ENCODE data around the gene RPS5. TPM values are rescaled to one million over a fixed set of nuclear protein-coding genes. Genes with fewer than 3 reads are reported as not detected.

Gene RPS5
- total RNA-seq, 2 experiments from 2014 or later, result 1,806 to 1,853 TPM

DNA sequence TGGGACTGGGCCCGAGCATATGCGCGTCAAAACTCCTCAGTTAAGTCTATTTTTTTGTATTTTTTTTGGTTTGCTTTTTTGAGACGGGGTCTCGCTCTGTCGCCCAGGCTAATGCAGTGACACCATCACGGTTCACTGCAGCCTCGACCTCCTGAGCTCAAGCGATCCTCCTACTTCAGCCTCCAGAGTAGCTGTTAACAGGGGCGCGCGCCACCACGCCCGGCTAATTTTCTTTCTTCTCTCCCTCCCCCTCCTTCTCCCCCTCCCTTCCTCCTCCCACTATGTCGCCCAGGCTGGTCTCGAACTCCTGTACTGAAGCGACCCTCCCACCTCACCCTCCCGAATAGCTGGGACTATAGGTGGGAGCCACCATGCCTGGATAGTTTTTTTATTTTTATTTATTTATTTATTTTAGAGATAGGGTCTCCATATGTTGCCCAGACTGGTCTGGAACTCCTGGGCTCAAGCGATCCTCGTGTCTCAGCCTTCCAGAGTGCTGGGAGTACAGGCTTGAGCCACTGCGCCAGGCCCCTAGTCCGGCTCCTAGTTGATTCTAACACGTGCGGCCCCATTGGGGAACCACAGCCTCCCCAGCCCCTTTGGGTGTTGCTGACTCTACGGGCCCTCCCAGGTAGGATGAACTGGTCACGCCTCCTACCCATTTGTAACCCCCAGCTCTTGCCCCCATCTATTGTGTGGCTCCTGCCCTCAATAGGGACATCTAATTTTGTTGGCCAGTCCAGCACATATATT, 5.4 kb upstream of the RPS5 start:
- Mint-ChIP-seq H3K9me3 (no peaks in the 10 kb centered on the region), H3K4me3 (peak overlapping the region; percentile 86), H3K27ac (peak overlapping the region; percentile 84), H3K4me1 (ENCODE audit: low read depth) (peaks cover 20% of the 10 kb centered on the region), H3K27me3 (ENCODE audit: low read depth) (no peaks in the 10 kb centered on the region), H3K36me3 (ENCODE audit: low read depth) (peaks cover 1% of the 10 kb centered on the region)
- intact Hi-C loops (cut with micrococcal nuclease), result loop anchor here (1.0 to 10.0 kb wide), 13 partner anchors 19 to 198 kb away; partner anchors contain the start of genes ERVK3-1, ZNF132, ZNF274 and ZNF324
- no peak for DNase-seq
- CTCF ChIA-PET, result no interaction called here

DNA sequence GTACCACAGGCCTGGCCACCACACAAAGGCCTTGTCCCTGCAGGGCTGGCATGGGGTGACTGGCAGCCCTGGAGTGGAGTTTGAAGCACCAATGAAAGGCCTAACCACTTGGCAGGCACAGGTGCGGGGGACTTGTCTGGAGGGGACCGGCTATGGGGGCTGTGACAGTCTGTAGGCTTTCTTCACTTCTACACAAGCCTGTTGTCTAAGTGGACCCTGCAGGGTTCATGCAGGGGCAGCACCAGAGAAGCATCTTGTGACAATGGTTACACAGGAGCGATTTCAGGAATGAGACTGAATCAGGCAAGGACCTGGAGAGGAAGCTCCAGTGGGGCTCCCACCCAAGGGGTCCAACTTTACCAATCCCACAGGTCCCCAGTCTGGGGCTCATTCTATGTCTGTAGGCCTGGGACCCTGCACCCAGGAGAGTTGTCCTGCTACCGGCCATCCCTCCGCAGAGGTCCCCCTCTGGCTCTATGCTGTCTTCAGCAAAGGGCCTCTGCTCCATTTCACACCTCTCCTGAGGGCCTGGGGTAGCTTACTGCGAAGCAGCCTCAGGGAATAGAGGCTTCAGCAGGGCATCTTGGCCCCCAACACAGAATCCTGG, 4.0 kb upstream of the RPS5 start:
- Mint-ChIP-seq H3K27me3 (ENCODE audit: low read depth) (no peaks in the 10 kb centered on the region), H3K4me3 (no peak overlapping the region), H3K4me1 (ENCODE audit: low read depth) (peaks cover 24% of the 10 kb centered on the region), H3K36me3 (ENCODE audit: low read depth) (peaks cover 14% of the 10 kb centered on the region), H3K9me3 (no peaks in the 10 kb centered on the region), H3K27ac (no peak overlapping the region)
- CTCF ChIA-PET, result no interaction called here
- intact Hi-C loops (cut with micrococcal nuclease), result loop anchor here (10.0 kb wide), 1 partner anchor 158 kb away; the partner anchor contains the start of gene ZNF544
- no peak for DNase-seq

DNA sequence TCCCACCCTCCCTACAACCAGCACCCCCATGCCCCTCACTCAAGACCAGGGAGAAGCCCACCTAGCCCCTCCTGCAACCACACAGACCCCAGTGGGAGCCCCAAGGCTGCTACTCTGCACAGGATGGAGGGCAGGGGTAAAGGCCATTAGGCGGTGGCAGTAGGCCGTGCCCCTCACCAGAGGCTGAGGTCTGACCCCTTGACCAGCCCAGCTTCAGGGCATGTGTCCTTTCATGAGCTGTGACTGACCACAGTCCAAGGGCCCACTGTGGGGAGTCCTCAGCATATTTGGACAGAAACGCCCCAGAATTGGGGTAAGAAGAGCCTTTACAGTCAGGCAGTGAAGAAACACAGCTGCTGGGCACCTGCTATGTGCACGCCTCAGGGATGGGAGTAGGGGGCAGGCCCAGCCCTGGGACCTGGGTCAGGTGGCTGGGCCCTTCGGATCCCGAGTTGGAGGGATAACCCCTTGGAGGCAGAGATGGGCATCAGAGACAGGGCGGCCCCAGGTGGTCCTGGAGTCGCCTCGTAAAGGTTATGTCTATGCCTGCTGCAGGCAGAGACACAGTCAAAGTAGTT, 1.7 kb upstream of the RPS5 start:
- intact Hi-C loops (cut with micrococcal nuclease), result loop anchor here (10.0 kb wide), 1 partner anchor 161 kb away; the partner anchor contains the start of gene ZNF544
- Mint-ChIP-seq H3K27ac (peak overlapping the region; percentile 96), H3K27me3 (ENCODE audit: low read depth) (no peaks in the 10 kb centered on the region), H3K4me3 (peak overlapping the region; percentile 91), H3K36me3 (ENCODE audit: low read depth) (peaks cover 27% of the 10 kb centered on the region), H3K9me3 (no peaks in the 10 kb centered on the region), H3K4me1 (ENCODE audit: low read depth) (peaks cover 28% of the 10 kb centered on the region)
- no peak for DNase-seq
- CTCF ChIA-PET, result no interaction called here

DNA sequence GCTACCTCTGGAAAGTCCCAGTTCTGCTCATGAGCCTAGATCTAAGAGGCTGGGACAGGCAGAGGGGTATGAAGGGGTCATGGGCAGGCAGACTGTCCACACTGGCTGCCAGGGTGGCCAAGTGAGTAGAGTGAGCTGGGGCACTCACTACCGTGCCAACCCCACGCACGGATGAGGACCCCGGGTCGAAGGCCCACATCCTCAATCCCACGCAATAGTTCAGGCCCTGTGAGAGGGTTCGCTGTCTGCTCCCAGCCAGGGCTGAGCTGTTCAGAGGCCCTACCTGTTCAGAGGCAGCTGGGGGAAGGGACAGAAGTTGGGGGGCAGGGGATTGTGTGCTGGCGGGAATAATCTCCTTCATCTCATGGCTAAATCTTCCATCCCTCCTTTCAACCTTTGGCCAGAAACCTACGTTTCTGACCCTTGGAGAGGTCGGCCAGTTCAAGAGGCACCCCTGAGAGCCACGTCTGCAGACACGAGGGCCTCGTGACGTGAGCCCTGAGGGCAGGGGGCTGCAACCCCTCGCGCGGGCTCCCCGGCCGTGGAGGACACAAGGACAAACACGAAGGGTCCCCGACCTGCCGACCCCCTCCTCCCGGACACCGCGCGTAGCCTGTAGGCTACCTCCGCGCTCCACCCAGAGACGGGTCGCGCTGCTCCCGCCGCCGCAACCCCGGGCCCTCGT, 1.0 kb upstream of the RPS5 start:
- Mint-ChIP-seq H3K4me1 (ENCODE audit: low read depth) (peaks cover 34% of the 10 kb centered on the region), H3K27ac (peak overlapping the region; percentile 96), H3K9me3 (no peaks in the 10 kb centered on the region), H3K36me3 (ENCODE audit: low read depth) (peaks cover 32% of the 10 kb centered on the region), H3K4me3 (peak overlapping the region; percentile 91), H3K27me3 (ENCODE audit: low read depth) (no peaks in the 10 kb centered on the region)
- CTCF ChIA-PET, result no interaction called here
- DNase-seq, result peak; percentile 27
- intact Hi-C loops (cut with micrococcal nuclease), result loop anchor here (2.0 to 10.0 kb wide), 2 partner anchors 107 to 161 kb away; partner anchors contain the start of genes ZNF544 and ZNF8

DNA sequence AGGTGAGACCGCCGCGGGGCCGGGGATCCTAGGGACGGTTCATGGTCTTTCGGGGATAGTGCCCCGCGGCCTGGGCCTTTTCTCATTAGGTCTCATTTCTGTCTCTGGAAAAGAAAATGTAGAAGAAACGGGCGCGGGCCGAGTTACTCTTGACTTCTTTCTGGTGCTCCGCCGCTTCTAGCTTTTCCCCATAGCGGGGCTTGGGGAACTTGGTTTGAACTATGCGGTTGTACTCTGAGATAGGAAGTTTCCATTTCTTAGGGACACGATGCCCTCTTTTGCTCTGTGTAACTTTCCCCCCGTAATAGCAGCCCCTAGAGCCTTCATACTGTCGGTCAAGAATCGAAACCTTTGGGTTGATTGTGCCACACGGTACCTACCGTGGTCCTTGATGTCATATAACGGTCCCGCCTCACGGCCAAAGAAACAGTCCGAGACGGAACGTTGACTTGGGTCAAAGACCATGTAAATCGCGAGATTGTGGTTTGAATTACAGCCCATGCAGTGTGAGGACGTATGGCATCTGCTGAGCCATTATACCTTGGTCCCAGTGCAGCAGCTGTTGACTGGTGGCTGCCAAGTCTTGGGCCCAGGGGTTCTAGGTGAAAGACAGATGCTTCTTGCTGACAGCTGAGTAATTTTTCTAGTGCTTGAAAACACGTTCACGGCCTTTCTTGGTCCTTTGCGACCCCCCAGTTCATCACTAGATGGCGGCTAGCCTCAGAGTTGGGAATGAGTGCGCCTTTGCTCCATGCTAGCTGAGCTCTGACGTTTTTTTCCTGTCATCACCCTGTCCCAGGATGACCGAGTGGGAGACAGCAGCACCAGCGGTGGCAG, 487 bp downstream of the RPS5 start:
- CTCF ChIA-PET, result no interaction called here
- peaks cover 32% of the 10 kb centered on the region for H3K4me1 Mint-ChIP-seq (ENCODE audit: low read depth)

DNA sequence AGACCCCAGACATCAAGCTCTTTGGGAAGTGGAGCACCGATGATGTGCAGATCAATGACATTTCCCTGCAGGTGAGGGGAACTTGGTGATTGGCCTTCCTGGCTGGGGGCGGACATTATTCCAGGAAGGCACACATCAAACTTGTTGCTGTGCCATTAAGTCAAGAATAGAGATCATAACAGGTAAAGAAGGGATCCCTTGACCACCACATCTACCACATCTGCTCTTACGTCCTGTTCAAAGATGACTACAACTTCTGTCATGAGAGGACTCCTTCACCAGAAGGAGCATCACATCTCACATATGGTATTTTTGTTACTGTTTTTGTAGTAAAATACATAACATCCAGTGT, 1.1 kb downstream of the RPS5 start:
- Mint-ChIP-seq H3K27ac (peak overlapping the region; percentile 24), H3K4me1 (ENCODE audit: low read depth) (peaks cover 36% of the 10 kb centered on the region), H3K36me3 (ENCODE audit: low read depth) (peaks cover 47% of the 10 kb centered on the region), H3K4me3 (peak overlapping the region; percentile 91), H3K27me3 (ENCODE audit: low read depth) (no peaks in the 10 kb centered on the region), H3K9me3 (no peaks in the 10 kb centered on the region)
- intact Hi-C loops (cut with micrococcal nuclease), result loop anchor here (10.0 kb wide), 1 partner anchor 163 kb away; the partner anchor contains the start of gene ZNF544
- CTCF ChIA-PET, result no interaction called here
- DNase-seq, result no peak

More for the DNA sequence above, 487 bp downstream of the RPS5 start:
- Mint-ChIP-seq H3K9me3 (no peaks in the 10 kb centered on the region), H3K36me3 (ENCODE audit: low read depth) (peaks cover 43% of the 10 kb centered on the region), H3K4me3 (peak overlapping the region; percentile 91), H3K27me3 (ENCODE audit: low read depth) (no peaks in the 10 kb centered on the region), H3K27ac (peak overlapping the region; percentile 96)
- intact Hi-C loops (cut with micrococcal nuclease), result loop anchor here (1.0 to 10.0 kb wide), 5 partner anchors 14 to 163 kb away; partner anchors contain the start of genes ZNF544, ZNF584 and ZNF8
- no peak for DNase-seq

DNA sequence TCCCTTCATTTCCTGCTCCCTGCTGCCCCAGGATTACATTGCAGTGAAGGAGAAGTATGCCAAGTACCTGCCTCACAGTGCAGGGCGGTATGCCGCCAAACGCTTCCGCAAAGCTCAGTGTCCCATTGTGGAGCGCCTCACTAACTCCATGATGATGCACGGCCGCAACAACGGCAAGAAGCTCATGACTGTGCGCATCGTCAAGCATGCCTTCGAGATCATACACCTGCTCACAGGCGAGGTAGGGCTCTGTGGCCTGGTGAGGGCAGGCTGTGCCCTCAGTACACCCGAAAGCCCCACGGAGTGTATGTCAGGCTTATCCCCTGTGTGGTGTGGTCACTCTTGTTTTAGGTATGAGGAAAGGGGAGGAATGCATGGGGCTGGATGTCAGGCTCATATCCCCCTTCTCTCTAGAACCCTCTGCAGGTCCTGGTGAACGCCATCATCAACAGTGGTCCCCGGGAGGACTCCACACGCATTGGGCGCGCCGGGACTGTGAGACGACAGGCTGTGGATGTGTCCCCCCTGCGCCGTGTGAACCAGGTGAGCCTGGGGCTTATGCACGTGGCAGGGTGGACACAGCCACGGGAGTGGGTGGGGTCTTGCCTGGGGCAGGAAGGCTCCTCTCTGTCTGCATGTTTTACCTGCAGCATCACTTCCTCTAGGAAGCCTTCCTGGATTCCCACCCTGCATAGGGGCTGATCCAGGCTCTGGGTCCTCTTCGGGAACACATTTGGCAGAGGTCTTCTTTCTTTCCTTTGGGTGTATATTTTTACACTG, 6.1 kb downstream of the RPS5 start:
- CTCF ChIA-PET, result no interaction called here
- peaks cover 52% of the 10 kb centered on the region for H3K36me3 Mint-ChIP-seq (ENCODE audit: low read depth)

DNA sequence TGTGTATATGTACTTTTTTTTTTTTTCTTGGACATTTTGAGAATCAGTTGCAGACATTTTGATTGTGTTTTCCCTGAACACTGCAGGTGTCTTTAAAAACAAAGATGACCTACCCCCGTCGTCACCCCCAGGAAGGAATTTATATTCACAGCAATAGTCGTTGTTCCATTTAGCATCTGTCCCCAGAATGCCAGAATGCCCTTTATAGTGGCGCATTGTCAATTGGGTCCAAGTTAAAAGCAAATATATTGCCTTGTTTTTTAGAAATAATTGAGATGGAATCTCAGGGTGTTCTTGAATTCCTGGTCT, 6.6 kb downstream of the RPS5 start:
- intact Hi-C loops (cut with micrococcal nuclease), result no loop called here
- Mint-ChIP-seq H3K9me3 (no peaks in the 10 kb centered on the region), H3K36me3 (ENCODE audit: low read depth) (peaks cover 47% of the 10 kb centered on the region), H3K27ac (no peak overlapping the region), H3K4me3 (no peak overlapping the region), H3K4me1 (ENCODE audit: low read depth) (peaks cover 34% of the 10 kb centered on the region), H3K27me3 (ENCODE audit: low read depth) (peaks cover 11% of the 10 kb centered on the region)
- DNase-seq, result no peak
- CTCF ChIA-PET, result no interaction called here

More for the DNA sequence above, 6.1 kb downstream of the RPS5 start:
- H3K9me3 Mint-ChIP-seq, result no peaks in the 10 kb centered on the region
- no peak for DNase-seq
- peaks cover 37% of the 10 kb centered on the region for H3K4me1 Mint-ChIP-seq (ENCODE audit: low read depth)
- no peak overlapping the region for H3K4me3 Mint-ChIP-seq
- intact Hi-C loops (cut with micrococcal nuclease), result no loop called here
- H3K27ac Mint-ChIP-seq, result no peak overlapping the region
- H3K27me3 Mint-ChIP-seq (ENCODE audit: low read depth), result peaks cover 11% of the 10 kb centered on the region

DNA sequence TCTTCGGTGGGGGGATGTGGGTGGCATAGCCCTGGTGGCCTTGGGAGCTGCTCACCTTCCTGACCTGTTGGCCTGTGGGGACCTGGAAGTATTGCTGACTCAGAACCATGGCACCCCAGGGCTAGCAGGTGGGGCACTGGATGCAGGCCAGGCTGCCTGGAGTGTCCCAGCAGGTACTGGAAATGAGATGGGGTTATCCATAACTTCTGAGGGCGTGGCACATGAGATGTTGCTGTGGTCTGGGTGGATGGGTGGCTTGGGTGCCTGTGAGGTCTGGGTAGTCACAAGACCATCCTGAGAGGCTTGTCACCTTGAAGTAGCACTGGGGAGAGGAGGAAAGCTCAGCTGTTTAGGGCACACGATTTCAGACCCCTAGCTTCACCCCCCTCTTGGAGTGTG, 7.8 kb downstream of the RPS5 start:
- CTCF ChIA-PET, result no interaction called here
- Mint-ChIP-seq H3K36me3 (ENCODE audit: low read depth) (peaks cover 40% of the 10 kb centered on the region), H3K4me3 (no peak overlapping the region), H3K27ac (no peak overlapping the region), H3K27me3 (ENCODE audit: low read depth) (peaks cover 11% of the 10 kb centered on the region), H3K9me3 (no peaks in the 10 kb centered on the region), H3K4me1 (ENCODE audit: low read depth) (peaks cover 27% of the 10 kb centered on the region)
- no peak for DNase-seq
- intact Hi-C loops (cut with micrococcal nuclease), result no loop called here

DNA sequence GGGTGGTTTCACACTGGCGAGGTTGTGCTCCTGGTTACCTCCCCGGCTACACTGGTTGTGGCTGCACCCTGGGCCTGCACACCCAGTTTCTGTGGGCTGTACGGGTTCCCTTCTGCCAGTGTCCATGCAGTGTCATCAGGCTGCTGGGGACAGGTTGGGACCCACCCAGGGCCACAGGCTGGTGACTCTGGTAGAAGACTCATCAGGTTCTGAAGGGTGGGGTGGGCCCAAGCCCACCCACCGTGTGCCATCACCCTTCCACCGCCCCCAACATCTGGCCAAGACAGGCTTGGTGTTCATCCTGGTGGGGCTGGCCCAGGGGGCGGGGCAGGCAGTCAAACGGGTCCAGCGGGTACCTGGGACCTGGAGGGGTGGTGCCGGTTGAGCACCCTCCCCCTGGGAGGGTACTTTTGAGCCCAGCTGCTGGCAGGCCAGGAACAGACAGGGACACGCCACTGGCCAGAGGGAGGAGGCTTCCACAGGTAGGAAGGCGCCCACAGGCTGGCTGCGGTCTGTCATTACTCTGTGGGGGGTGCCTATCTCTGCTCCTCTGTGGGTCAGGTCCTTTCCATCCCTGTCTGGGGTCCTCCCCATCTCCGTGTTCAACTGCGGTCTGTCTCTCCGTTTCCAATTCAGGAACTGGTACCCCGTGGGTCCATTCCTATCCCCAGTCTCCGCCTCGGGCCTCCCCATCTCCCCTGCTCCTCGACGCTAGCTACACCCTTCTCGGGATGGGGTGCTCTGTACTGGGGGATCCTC, 8.3 kb downstream of the RPS5 start, which contains the start of gene RNF225:
RNF225 (plus strand) TSS at position 437 of the 759 bp plus-strand sequence. CDS start 434 bp downstream, outside the sequence.
- no peak within 1 kb of the TSS for H3K27ac Mint-ChIP-seq
- no peak for DNase-seq
- peaks cover 38% of the 10 kb centered on the region for H3K36me3 Mint-ChIP-seq (ENCODE audit: low read depth)
- intact Hi-C loops (cut with micrococcal nuclease), result no loop called here
- no peak within 1 kb of the TSS for H3K4me3 Mint-ChIP-seq
- no peaks in the 10 kb centered on the region for H3K9me3 Mint-ChIP-seq
- CTCF ChIA-PET, result no interaction called here
- peaks cover 11% of the 10 kb centered on the region for H3K27me3 Mint-ChIP-seq (ENCODE audit: low read depth)
- peaks cover 26% of the 10 kb centered on the region for H3K4me1 Mint-ChIP-seq (ENCODE audit: low read depth)

Measured in activated naive CD4-positive, alpha-beta T cell treated with anti-CD3 and anti-CD28 coated beads for 36 hours (primary cell).